Measurements from ENCODE around the gene CNTNAP2. TPM values are rescaled to one million over a fixed set of nuclear protein-coding genes. Genes with fewer than 3 reads are reported as not detected.
A peak's percentile ranks its signal among the peaks of the same experiment; 100 is the strongest.

CNTNAP2 gene
- total and polyA plus RNA-seq, 2 of the 8 experiments (the other 6 are each of a cell fraction or from before 2014, with no cell fraction given): 27.9 to 71.0 TPM

DNA sequence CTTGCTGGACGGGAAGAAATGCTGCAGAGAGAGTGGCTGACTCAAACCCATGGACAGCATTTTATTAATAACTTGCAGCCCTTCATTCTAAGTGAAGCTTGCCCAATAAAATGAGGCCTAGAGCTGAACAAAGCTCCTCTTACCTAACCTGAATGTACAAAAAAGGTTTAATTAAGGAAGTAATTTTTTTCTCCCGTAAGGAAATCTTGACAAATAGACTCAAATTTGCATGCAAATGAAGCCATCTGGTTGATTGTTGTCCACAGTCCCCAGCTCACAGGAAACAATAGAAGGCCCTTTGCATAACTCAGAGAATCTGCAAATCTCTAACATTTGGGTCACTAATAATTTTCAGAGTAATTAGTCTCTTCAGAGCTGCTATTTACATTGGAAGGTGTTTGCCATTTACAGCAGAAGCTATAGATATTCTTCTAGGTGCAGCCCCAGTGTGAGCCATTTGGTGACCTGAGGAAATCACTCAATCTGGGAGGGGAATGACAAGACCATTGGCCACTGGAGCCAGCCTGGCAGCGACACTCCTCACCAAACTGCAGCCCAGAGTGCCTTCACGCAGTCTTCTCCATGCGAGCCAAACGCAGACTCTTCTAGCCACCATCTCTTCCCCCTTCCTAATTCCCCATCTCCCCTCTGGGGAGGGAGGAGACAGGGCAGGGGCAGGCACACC is 1991.0 kb downstream of the CNTNAP2 start:
- Histone ChIP-seq H3K36me3 (ENCODE audit: control insufficient read depth in 2 of 4, insufficient read depth in 4 of 4, low read length in 3 of 4) (no peaks in the 10 kb centered on the region), H3K79me2 (ENCODE audit: control insufficient read depth in 1 of 2, insufficient read depth in 2 of 2, low read length in 2 of 2) (no peaks in the 10 kb centered on the region), H2AFZ (ENCODE audit: low read length) (no peak overlapping the region), H3K14ac (ENCODE audit: insufficient read length) (no peak overlapping the region), H3K23ac (ENCODE audit: insufficient read length) (no peak overlapping the region), H4K8ac (ENCODE audit: extremely low read depth, insufficient read depth, low read length) (no peak overlapping the region), H3K4me2 (ENCODE audit: insufficient read depth in 1 of 2, low read depth in 2 of 2, low read length in 2 of 2) (peak overlapping the region in 1 of 2 experiments; percentile 13; a peak in 2 of 4 replicates), H2BK20ac (ENCODE audit: low read length) (peak overlapping the region; percentile 8), H4K20me1 (replicated peaks in 1 of 2; ENCODE audit: control insufficient read depth in 1 of 2, insufficient read depth in 2 of 2, low read length in 2 of 2) (no peaks in the 10 kb centered on the region), H2BK12ac (ENCODE audit: low read depth, low read length) (peak overlapping the region; percentile 44; the same call in 1 of the 2 replicates), H3K79me1 (ENCODE audit: low read depth, low read length) (no peaks in the 10 kb centered on the region), H2AK5ac (ENCODE audit: low read depth, low read length) (no peak overlapping the region; the same call in 1 of the 2 replicates), H3K9me3 (ENCODE audit: insufficient read depth in 2 of 2, low read depth in 1 of 2, low read length in 1 of 2) (no peaks in the 10 kb centered on the region), H3K4ac (replicated peaks; ENCODE audit: insufficient read length, low read depth, low read length) (peak overlapping the region; percentile 25), H2BK15ac (ENCODE audit: low read length) (peak overlapping the region; percentile 63; the same call in 1 of the 2 replicates), H3K27ac (ENCODE audit: low read depth, low read length) (no peak overlapping the region), H3K4me3 (ENCODE audit: extremely low read depth in 1 of 4, insufficient read depth in 2 of 4, low read depth in 3 of 4, low read length in 4 of 4) (0 out of 8 replicates have a peak overlapping the region, but pooled peaks of 1 of the 4 experiments have one; percentile 6), H4K5ac (ENCODE audit: insufficient read length, low read depth, low read length) (no peak overlapping the region), H2BK5ac (ENCODE audit: low read depth, low read length) (no peak overlapping the region), H3K56ac (replicated peaks; ENCODE audit: insufficient read length, low read depth, low read length) (no peak overlapping the region), H3K18ac (ENCODE audit: extremely low read depth, low read length) (no peak overlapping the region), H3K9ac (replicated peaks in 1 of 4; ENCODE audit: extremely low read depth in 1 of 4, low read depth in 3 of 4, low read length in 3 of 4) (no peak overlapping the region), H2BK120ac (replicated peaks; ENCODE audit: low read depth, low read length) (no peak overlapping the region), H3K27me3 (replicated peaks in 1 of 4; ENCODE audit: control insufficient read depth in 3 of 4, extremely low read depth in 1 of 4, insufficient read depth in 3 of 4, low read length in 3 of 4) (no peaks in the 10 kb centered on the region), H3K4me1 (replicated peaks in 1 of 4; ENCODE audit: control insufficient read depth in 3 of 4, insufficient read depth in 4 of 4, low read length in 3 of 4) (peaks cover 3 to 10% (median 6%) of the 10 kb centered on the region in 4 experiments; a peak in 6 of 7 replicates), H4K91ac (replicated peaks; ENCODE audit: insufficient read length, low read length) (peak overlapping the region; percentile 59), H3K23me2 (ENCODE audit: low read depth, low read length) (no peaks in the 10 kb centered on the region)
- TF ChIP-seq CBX5 (IDR thresholded peaks at IDR 0.05; ENCODE audit: low read depth, low read length) (no peak), CTBP2 (IDR thresholded peaks at IDR 0.05; ENCODE audit: borderline replicate concordance, insufficient read depth, insufficient read length, low read length) (peak; percentile 49)
- WGBS, 2 experiments (ENCODE audit: extremely low coverage in 1 of 2, insufficient coverage in 1 of 2, insufficient read length in 1 of 2, insufficient replicate concordance in 2 of 2, low coverage in 1 of 2, low lambda C conversion rate in 2 of 2, missing lambda C conversion rate in 1 of 2): 78% methylated on average over 6 of the region's 6 CpGs; no CpG with 5 or more reads in 1 of the 2 experiments
- CTCF ChIA-PET (ENCODE audit: partially characterized antibody): interaction anchor here (0.7 to 3.1 kb wide), 7 partner anchors 8 to 230 kb away, joined by 3 to 11 read pairs (median 4); no protein-coding TSS in a partner anchor
- FAIRE-seq (no peak), DNase-seq (ENCODE audit: low read depth in 1 of 2, low spot score in 2 of 2) (no peak)
- POLR2A ChIA-PET (ENCODE audit: partially characterized antibody): no interaction called here
